ENCODE data around the gene GMNN. TPM values are rescaled to one million over a fixed set of nuclear protein-coding genes. Genes with fewer than 3 reads are reported as not detected.

The GMNN gene
- total RNA-seq, 1 donor from 2014 or later, result 24.0 TPM

DNA sequence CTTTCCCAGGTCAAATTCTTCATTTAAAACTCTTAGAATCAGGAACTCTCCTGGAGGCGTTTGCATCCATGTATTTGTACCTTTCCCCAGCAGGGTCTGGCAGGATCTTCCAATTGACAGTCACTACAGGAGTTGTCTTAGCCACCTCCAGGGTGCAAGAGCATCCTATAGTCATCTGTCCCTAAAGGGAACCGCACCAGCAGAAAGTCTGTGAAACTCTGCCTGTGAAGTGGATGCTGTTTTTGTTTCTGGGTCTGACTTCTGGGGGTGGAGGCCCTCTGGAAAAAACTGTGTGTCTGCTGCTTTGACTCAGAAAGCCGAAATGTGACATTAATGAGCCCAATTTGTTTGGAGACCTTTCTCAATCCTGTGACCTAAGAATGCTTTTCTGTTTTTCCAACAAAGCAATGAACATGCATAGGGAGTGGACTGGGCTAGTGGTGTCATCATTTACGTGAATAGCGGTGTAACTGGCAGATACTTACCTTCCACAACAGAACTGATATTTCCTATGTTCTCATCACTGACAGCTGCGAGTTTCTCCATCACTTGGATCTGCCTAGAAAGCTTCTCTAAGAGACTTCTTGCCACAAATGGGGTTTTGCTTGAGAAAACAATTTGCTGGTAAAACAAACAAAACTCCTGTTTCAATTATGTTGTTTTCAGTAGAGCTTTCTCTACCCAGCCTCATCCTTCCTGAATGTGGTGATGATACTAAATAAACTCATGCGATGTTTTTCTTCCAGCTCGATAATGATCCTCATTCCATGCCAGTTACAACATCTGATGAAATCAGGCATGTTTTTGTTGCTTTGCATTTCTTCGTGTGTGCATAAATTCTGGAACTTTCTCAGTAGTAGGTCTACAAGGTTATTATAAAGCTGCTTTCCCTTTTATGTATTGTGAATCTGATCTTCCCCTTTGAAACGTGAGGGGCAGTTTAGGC, 57.3 kb downstream of the GMNN start:
- H3K36me3 ChIP-seq (ENCODE audit: control insufficient read depth, insufficient read depth, low read length), result no peaks in the 10 kb centered on the region
- H3K4me3 ChIP-seq (ENCODE audit: low read depth, low read length), result no peak overlapping the region
- no peak for TF ChIP-seq CTCF (IDR thresholded peaks at IDR 0.05; ENCODE audit: insufficient read depth, low read length, poor library complexity, severe bottlenecking)
- DNase-seq (ENCODE audit: low read depth), result no peak
- no peaks in the 10 kb centered on the region for H3K27me3 ChIP-seq (ENCODE audit: control insufficient read depth, insufficient read depth, low read length)

GRCh38 chr6:24832794-24833193, 58.1 kb downstream of the GMNN start:
- no peaks in the 10 kb centered on the region for H3K36me3 ChIP-seq (ENCODE audit: control insufficient read depth, insufficient read depth, low read length)
- H3K4me3 ChIP-seq (ENCODE audit: low read depth, low read length), result no peak overlapping the region
- TF ChIP-seq CTCF (IDR thresholded peaks at IDR 0.05; ENCODE audit: insufficient read depth, low read length, poor library complexity, severe bottlenecking), result no peak
- no peak for DNase-seq (ENCODE audit: low read depth)
- no peaks in the 10 kb centered on the region for H3K27me3 ChIP-seq (ENCODE audit: control insufficient read depth, insufficient read depth, low read length)

GRCh38 chr6:24833711-24834386, 59.1 kb downstream of the GMNN start:
- Histone ChIP-seq H3K27me3 (ENCODE audit: control insufficient read depth, insufficient read depth, low read length) (no peaks in the 10 kb centered on the region), H3K4me3 (ENCODE audit: low read depth, low read length) (no peak overlapping the region), H3K36me3 (ENCODE audit: control insufficient read depth, insufficient read depth, low read length) (no peaks in the 10 kb centered on the region)
- DNase-seq (ENCODE audit: low read depth), result no peak
- TF ChIP-seq CTCF (IDR thresholded peaks at IDR 0.05; ENCODE audit: insufficient read depth, low read length, poor library complexity, severe bottlenecking), result no peak

Other genes starting within 250 kb of the GMNN start
- gene KIAA0319, start 128.7 kb upstream of the GMNN start, total RNA-seq, result 0.07 TPM in 1 of 2 replicates, not detected in the other
- gene TDP2, start 108.0 kb upstream of the GMNN start, total RNA-seq, result 26.6 and 27.5 TPM in 2 replicates
- gene ACOT13, start 107.9 kb upstream of the GMNN start, total RNA-seq, result 8.2 and 9.1 TPM in 2 replicates
- 126 and 137 TPM in 2 replicates for gene C6orf62, start 55.8 kb upstream of the GMNN start, total RNA-seq
- gene ARMH2, start 24.0 kb downstream of the GMNN start, total RNA-seq, result not detected in 2 replicates
- 0.79 and 1.8 TPM in 2 replicates for gene RIPOR2, start 161.0 kb downstream of the GMNN start, total RNA-seq